OCI-LY7 (cell line): ENCODE data around the gene INTS14. TPM values are rescaled to one million over a fixed set of nuclear protein-coding genes. Genes with fewer than 3 reads are reported as not detected.

Experiments
- BruUV-seq: library from RNA; stranded (reverse); fragments of 400-500 nt; replicated peaks from 2 replicates; lab custom pipeline; 2021; lab: Mats Ljungman, UMichigan
- CTCF ChIA-PET: fragments of 300-600 bp; sonication (Branson Sonifier 250); formaldehyde crosslinking; loops from one replicate; lab custom pipeline; 2022; ENCODE audit warnings: antibody characterized with exemption; ENCODE audit not compliant: unreplicated experiment; lab: Charles Lee
- POLR2A ChIA-PET: fragments of 300-600 bp; sonication (Branson Sonifier 250); formaldehyde crosslinking; loops from one replicate; lab custom pipeline; 2022; ENCODE audit warnings: antibody characterized with exemption; lab: Charles Lee
- DNase-seq: peaks from one replicate; pipeline ENCODE4 v3.0.0-alpha.2; 2015; ENCODE audit warnings: low spot score
- H2AFZ ChIP-seq: fragments of 200-600 bp; sonication (generic), shearing (Covaris generic); 2 replicates; pipeline ENCODE4 v1.6.1; 2014; ENCODE audit warnings: mild to moderate bottlenecking, antibody characterized with exemption, low read length, moderate library complexity
- H3K27ac ChIP-seq: fragments of 200-600 bp; sonication (generic); 2 replicates; pipeline ENCODE4 v1.5.1; 2014; ENCODE audit warnings: mixed run types, low read depth, mild to moderate bottlenecking, moderate library complexity, low read length, inconsistent platforms; ENCODE audit not compliant: poor library complexity, severe bottlenecking
- H3K36me3 ChIP-seq: fragments of 200-600 bp; sonication (generic); 2 replicates; pipeline ENCODE4 v1.6.1; 2014; ENCODE audit warnings: mild to moderate bottlenecking, antibody characterized with exemption, low read length, moderate library complexity, mixed read lengths; ENCODE audit not compliant: insufficient read depth
- H3K4me1 ChIP-seq: fragments of 200-600 bp; sonication (generic); 2 replicates; pipeline ENCODE4 v1.5.1; 2014; ENCODE audit warnings: mild to moderate bottlenecking, low read length; ENCODE audit not compliant: insufficient read depth, poor library complexity, severe bottlenecking
- H3K4me2 ChIP-seq: fragments of 200-600 bp; sonication (generic); 2 replicates; pipeline ENCODE4 v1.6.1; 2014; ENCODE audit warnings: mild to moderate bottlenecking, low read length
- H3K4me3 ChIP-seq: fragments of 200-600 bp; sonication (generic); 2 replicates; pipeline ENCODE4 v1.5.1; 2014; ENCODE audit warnings: mild to moderate bottlenecking, low read depth, low read length; ENCODE audit not compliant: poor library complexity, severe bottlenecking
- H3K79me2 ChIP-seq: fragments of 200-600 bp; sonication (generic); 2 replicates; pipeline ENCODE4 v1.6.1; 2016; ENCODE audit warnings: low read depth, mild to moderate bottlenecking, low read length, moderate library complexity, mixed read lengths; ENCODE audit not compliant: insufficient read depth
- H3K9me2 ChIP-seq: fragments of 200-600 bp; sonication (generic); 2 replicates; pipeline ENCODE4 v1.6.1; 2016; ENCODE audit warnings: mild to moderate bottlenecking, low read length, mixed read lengths; ENCODE audit not compliant: insufficient read depth
- H3K9me3 ChIP-seq: fragments of 200-600 bp; sonication (generic); 2 replicates; pipeline ENCODE4 v1.6.1; 2014; ENCODE audit warnings: mild to moderate bottlenecking, mixed run types, low read length, mixed read lengths
- H4K20me1 ChIP-seq: fragments of 200-600 bp; sonication (generic); 2 replicates; pipeline ENCODE4 v1.6.1; 2014; ENCODE audit warnings: mild to moderate bottlenecking, antibody characterized with exemption, low read length, moderate library complexity, mixed read lengths; ENCODE audit not compliant: insufficient read depth
- EZH2phosphoT487 ChIP-seq: fragments of 200-600 bp; sonication (generic); IDR thresholded peaks from 2 replicates; pipeline ENCODE4 v1.6.1; 2018; ENCODE audit warnings: low read depth, borderline replicate concordance, mild to moderate bottlenecking, mixed run types, antibody characterized with exemption, low read length, moderate library complexity, mixed read lengths
- intact Hi-C: fragments of 100-400 bp; cut with micrococcal nuclease; formaldehyde crosslinking; loops from one replicate; pipeline ENCODE4 v1.10.0; 2022; ENCODE audit not compliant: unreplicated experiment
- total RNA-seq, 2 experiments: library from RNA; depleted of rRNA in 1 of 2; stranded (reverse); fragments of >200 nt in 1 of 2; shearing (Covaris generic) in 1 of 2; gene quantifications; 2 replicates each; pipeline ENCODE4 v1.2.3, GENCODE V29; 2014 to 2022
- TF ChIP-seq, protein P1 (sequence below): fragments of 200-600 bp; sonication (generic); conservative IDR thresholded peaks from 2 replicates; pipeline ENCODE4 v1.5.1; 2014; ENCODE audit warnings: mild to moderate bottlenecking, antibody characterized with exemption, low read length, moderate library complexity, mixed read lengths

The INTS14 gene
- total RNA-seq, 2 experiments from 2014 or later: 45.8 to 46.7 TPM

DNA sequence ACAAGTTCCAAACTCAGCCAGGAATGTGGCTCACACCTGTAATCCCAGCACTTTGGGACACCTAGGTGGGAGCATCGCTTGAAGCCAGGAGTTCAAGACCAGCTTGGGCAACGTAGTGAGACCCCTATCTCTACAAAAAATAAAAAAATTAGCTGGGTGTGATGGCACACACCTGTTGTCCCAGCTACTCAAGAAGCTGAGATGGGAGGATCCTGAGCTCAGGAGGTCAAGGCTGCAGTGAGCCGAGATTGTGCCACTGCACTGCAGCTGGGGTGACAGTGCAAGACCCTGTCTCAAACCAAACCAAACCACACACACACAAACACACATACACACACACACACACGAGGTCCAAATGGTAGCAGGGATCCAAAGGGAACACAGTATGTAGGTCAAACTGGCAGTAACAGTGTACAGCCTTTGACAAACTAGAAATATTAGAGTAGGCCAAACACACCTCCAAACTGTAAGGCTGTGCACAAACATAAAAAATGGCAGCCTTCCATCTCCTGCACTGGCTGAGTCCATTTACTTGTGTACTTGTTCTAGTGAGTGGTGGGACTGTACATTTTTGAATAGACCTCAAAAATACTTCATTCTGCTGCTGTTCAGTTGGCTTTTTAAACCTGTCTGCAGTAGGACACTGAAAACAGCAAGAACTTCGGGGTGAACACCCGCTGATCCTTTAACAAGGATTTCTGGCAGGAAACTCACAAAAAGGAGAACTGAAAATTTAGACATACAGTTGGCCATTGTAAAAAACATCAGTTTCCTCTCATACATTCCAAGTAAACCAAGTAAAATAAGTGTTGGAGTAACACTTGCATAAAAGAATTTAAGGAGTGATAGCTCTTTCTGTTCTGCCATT, 33.6 kb downstream of the INTS14 start:
- H3K27ac ChIP-seq: no peak overlapping the region
- TF ChIP-seq EZH2phosphoT487: no peak
- TF ChIP-seq, protein P1, sequence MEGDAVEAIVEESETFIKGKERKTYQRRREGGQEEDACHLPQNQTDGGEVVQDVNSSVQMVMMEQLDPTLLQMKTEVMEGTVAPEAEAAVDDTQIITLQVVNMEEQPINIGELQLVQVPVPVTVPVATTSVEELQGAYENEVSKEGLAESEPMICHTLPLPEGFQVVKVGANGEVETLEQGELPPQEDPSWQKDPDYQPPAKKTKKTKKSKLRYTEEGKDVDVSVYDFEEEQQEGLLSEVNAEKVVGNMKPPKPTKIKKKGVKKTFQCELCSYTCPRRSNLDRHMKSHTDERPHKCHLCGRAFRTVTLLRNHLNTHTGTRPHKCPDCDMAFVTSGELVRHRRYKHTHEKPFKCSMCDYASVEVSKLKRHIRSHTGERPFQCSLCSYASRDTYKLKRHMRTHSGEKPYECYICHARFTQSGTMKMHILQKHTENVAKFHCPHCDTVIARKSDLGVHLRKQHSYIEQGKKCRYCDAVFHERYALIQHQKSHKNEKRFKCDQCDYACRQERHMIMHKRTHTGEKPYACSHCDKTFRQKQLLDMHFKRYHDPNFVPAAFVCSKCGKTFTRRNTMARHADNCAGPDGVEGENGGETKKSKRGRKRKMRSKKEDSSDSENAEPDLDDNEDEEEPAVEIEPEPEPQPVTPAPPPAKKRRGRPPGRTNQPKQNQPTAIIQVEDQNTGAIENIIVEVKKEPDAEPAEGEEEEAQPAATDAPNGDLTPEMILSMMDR: no peak
- H3K4me3 ChIP-seq: no peak overlapping the region
- H3K4me1 ChIP-seq: peaks cover 12% of the 10 kb centered on the region
- intact Hi-C loops: no loop called here
- no peak overlapping the region for H2AFZ ChIP-seq
- TSS peak; percentile 80 for BruUV-seq
- no peaks in the 10 kb centered on the region for H3K9me2 ChIP-seq
- H3K4me2 ChIP-seq: no peak overlapping the region
- H3K9me3 ChIP-seq: no peaks in the 10 kb centered on the region
- CTCF ChIA-PET: no interaction called here
- H3K36me3 ChIP-seq: peaks cover 86% of the 10 kb centered on the region
- POLR2A ChIA-PET: interaction anchor here (1.5 kb wide), 1 partner anchor 47 kb away, joined by 4 read pairs; the partner anchor contains the start of gene HACD3
- H3K79me2 ChIP-seq: no peaks in the 10 kb centered on the region
- DNase-seq: peak; percentile 11
- no peaks in the 10 kb centered on the region for H4K20me1 ChIP-seq

DNA sequence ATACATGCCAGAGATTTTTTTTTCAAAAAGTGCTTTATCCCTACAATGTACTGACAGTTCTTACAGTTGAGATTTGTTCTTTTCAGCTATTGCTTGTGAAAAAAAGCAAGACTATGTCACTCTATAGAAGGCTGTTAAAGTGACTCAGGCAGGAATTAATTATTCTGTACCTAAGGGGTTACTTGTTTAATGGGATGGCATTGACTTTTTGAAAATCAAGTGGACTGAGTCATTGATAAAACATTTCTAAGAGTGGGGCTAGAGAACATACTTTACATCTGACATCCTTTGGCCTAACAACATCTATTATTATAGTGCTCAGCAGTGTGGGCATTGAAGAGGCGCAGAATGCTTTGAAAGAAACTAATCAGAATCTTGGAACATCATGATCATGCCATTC, 34.3 kb downstream of the INTS14 start:
- no peaks in the 10 kb centered on the region for H3K9me2 ChIP-seq
- BruUV-seq: no TSS peak
- POLR2A ChIA-PET: no interaction called here

More for the DNA sequence above, 34.3 kb downstream of the INTS14 start:
- no peak for DNase-seq
- H3K36me3 ChIP-seq: peaks cover 86% of the 10 kb centered on the region
- H3K4me1 ChIP-seq: peaks cover 12% of the 10 kb centered on the region
- TF ChIP-seq EZH2phosphoT487: no peak
- TF ChIP-seq, protein P1: no peak
- no peaks in the 10 kb centered on the region for H3K9me3 ChIP-seq
- no peak overlapping the region for H3K4me3 ChIP-seq
- H3K4me2 ChIP-seq: no peak overlapping the region
- no peak overlapping the region for H2AFZ ChIP-seq
- intact Hi-C loops: no loop called here
- H3K79me2 ChIP-seq: no peaks in the 10 kb centered on the region
- H4K20me1 ChIP-seq: no peaks in the 10 kb centered on the region
- H3K27ac ChIP-seq: no peak overlapping the region
- CTCF ChIA-PET: no interaction called here
